GM12892 (cell line): ENCODE results near the gene ATXN1.

Experiments
- POLR2A ChIP-seq: IDR thresholded peaks from 2 replicates; pipeline ENCODE4 v1.6.1; 2011; ENCODE audit warnings: low read depth, low read length, control low read depth
- POLR2AphosphoS5 ChIP-seq: IDR thresholded peaks from 2 replicates; pipeline ENCODE4 v1.6.1; 2011; ENCODE audit warnings: low read depth, low read length, control low read depth

GRCh38 chr6:16705081-16705993, 55.9 kb downstream of the ATXN1 start:
- TF ChIP-seq POLR2A (no peak), POLR2AphosphoS5 (no peak)
